ENCODE results near the gene KIAA0586.

GRCh38 chr14:58571769-58572472 lies 144.4 kb downstream of the KIAA0586 start:
- no peak for TF ChIP-seq JUN (IDR thresholded peaks at IDR 0.05; ENCODE audit: borderline replicate concordance, insufficient read depth, insufficient read length, low read depth)
- TF ChIP-seq, protein P1, sequence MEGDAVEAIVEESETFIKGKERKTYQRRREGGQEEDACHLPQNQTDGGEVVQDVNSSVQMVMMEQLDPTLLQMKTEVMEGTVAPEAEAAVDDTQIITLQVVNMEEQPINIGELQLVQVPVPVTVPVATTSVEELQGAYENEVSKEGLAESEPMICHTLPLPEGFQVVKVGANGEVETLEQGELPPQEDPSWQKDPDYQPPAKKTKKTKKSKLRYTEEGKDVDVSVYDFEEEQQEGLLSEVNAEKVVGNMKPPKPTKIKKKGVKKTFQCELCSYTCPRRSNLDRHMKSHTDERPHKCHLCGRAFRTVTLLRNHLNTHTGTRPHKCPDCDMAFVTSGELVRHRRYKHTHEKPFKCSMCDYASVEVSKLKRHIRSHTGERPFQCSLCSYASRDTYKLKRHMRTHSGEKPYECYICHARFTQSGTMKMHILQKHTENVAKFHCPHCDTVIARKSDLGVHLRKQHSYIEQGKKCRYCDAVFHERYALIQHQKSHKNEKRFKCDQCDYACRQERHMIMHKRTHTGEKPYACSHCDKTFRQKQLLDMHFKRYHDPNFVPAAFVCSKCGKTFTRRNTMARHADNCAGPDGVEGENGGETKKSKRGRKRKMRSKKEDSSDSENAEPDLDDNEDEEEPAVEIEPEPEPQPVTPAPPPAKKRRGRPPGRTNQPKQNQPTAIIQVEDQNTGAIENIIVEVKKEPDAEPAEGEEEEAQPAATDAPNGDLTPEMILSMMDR (IDR thresholded peaks at IDR 0.05; ENCODE audit: extremely low read depth in 1 of 2, insufficient read depth in 1 of 2, low read depth in 1 of 2, low read length in 2 of 2): no peak
- TF ChIP-seq POLR2A (IDR thresholded peaks at IDR 0.05; ENCODE audit: low read depth, low read length): no peak
- no peak for TF ChIP-seq FOS (IDR thresholded peaks at IDR 0.05; ENCODE audit: borderline replicate concordance, insufficient read depth, low read length)
